Neutrophil (primary cell): ENCODE measurements around the gene CENPX.

Experiments used
- H3K27ac ChIP-seq: fragments of 200-600 bp; sonication (generic); 2 replicates; pipeline ENCODE4 v1.5.1; 2016; ENCODE audit warnings: mild to moderate bottlenecking, moderate library complexity
- H3K27me3 ChIP-seq: fragments of 200-600 bp; sonication (generic); 2 replicates; pipeline ENCODE4 v1.6.0; 2016; ENCODE audit warnings: mild to moderate bottlenecking
- H3K36me3 ChIP-seq: fragments of 200-600 bp; sonication (generic); 2 replicates; pipeline ENCODE4 v1.5.1; 2017
- H3K4me1 ChIP-seq, 2 experiments: fragments of 200-600 bp in 1 of 2; sonication (generic) in 1 of 2; 1 replicate in 1 of 2; 2 replicates in 1 of 2; pipeline versions ENCODE4 v1.5.1 to v1.6.1; 2013 to 2016; ENCODE audit warnings: low read depth in 1 of 2, low read length in 1 of 2, mild to moderate bottlenecking in 1 of 2, moderate library complexity in 1 of 2; ENCODE audit not compliant: control insufficient read depth in 1 of 2, insufficient read depth in 1 of 2
- H3K4me3 ChIP-seq, 2 experiments: fragments of 200-600 bp in 1 of 2; sonication (generic) in 1 of 2; 1 replicate in 1 of 2; 2 replicates in 1 of 2; pipeline ENCODE4 v1.5.1; 2013 to 2016; ENCODE audit warnings: low read depth in 1 of 2, low read length in 1 of 2, mild to moderate bottlenecking in 1 of 2, moderate library complexity in 1 of 2
- H3K9me3 ChIP-seq: fragments of 200-600 bp; sonication (generic); 2 replicates; pipeline ENCODE4 v1.5.1; 2016
- TF ChIP-seq, protein P1 (sequence below): fragments of 200-600 bp; sonication (generic); IDR thresholded peaks from 2 replicates; pipeline ENCODE4 v1.5.1; 2016; ENCODE audit warnings: antibody characterized with exemption

CENPX gene

DNA sequence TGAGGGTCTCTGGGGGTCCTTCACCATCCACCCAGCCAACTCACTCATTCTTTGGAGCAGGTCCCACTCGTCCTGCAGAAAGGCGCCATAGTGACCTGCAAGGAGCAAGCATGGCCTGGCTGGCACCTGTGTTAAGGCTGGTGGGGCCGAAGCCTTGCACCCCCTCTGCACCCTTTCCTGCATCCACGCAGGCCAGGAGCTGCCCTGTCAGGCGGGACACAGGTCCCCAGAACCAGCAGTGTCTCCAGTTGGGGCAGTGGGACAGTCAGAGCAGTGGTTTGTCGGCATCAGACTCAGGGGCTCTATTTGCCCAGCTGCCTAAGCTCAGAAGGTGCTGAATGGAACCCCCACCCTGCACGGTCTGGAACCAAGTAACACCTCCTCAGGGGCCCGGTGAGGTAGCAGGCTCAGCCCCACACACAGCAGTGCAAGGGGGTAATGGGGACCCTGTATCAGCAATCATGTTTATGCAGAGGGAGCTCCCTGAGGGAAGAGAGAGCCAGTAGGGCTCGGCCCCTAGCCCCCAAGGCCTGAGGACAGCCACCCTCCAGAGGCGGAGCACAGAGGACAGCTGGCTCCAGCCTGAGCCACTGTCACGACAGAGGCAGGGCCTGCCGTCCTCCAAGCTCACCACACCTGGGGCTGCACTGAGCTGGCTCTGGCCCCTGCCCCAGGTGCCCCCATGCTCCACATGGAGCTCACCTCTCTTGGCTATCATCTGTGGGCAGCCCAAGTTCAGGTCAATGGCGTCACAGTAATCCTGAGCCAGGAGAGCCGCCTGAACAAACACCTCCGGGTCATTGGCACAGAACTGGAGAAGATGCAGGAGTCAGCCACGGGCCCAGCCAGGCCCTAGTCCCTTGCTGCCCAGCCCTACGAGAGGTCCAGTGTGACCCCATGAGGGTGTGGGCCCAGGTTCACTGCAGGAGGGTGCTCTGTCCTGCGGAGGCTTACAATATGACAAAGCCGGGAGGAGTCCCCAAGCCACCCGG lies 41.0 kb upstream of the CENPX start:
- Histone ChIP-seq H3K4me1 (peaks cover 16% of the 10 kb centered on the region in 2 experiments), H3K27ac (no peak overlapping the region), H3K27me3 (no peaks in the 10 kb centered on the region), H3K36me3 (peaks cover 49% of the 10 kb centered on the region), H3K4me3 (no peak overlapping the region), H3K9me3 (no peaks in the 10 kb centered on the region)
- TF ChIP-seq, protein P1, sequence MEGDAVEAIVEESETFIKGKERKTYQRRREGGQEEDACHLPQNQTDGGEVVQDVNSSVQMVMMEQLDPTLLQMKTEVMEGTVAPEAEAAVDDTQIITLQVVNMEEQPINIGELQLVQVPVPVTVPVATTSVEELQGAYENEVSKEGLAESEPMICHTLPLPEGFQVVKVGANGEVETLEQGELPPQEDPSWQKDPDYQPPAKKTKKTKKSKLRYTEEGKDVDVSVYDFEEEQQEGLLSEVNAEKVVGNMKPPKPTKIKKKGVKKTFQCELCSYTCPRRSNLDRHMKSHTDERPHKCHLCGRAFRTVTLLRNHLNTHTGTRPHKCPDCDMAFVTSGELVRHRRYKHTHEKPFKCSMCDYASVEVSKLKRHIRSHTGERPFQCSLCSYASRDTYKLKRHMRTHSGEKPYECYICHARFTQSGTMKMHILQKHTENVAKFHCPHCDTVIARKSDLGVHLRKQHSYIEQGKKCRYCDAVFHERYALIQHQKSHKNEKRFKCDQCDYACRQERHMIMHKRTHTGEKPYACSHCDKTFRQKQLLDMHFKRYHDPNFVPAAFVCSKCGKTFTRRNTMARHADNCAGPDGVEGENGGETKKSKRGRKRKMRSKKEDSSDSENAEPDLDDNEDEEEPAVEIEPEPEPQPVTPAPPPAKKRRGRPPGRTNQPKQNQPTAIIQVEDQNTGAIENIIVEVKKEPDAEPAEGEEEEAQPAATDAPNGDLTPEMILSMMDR, result no peak

DNA sequence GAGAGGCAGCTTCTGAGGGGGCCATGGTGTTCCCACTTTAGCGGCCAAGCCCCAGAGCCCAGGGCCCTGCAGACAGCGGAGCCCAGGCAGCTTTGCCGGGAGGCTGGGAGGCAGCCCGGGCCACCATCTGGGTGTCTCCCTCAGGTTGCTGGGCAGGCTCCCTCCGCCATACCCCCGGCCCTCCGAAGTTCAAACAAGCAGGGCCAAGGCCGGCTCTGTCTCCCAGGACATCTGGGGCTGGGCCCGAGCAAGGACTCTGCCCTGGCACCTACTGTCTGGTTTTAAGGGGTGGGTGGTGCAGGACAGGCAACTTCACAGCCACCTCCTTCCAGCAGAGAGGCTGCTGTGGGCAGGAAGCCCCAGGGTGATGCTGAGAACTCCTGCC lies 40.3 kb upstream of the CENPX start:
- peaks cover 16% of the 10 kb centered on the region in 2 experiments for H3K4me1 ChIP-seq
- H3K27ac ChIP-seq, result no peak overlapping the region
- no peaks in the 10 kb centered on the region for H3K27me3 ChIP-seq
- no peak overlapping the region for H3K4me3 ChIP-seq
- H3K9me3 ChIP-seq, result no peaks in the 10 kb centered on the region
- peaks cover 56% of the 10 kb centered on the region for H3K36me3 ChIP-seq
- TF ChIP-seq, protein P1, result no peak

DNA sequence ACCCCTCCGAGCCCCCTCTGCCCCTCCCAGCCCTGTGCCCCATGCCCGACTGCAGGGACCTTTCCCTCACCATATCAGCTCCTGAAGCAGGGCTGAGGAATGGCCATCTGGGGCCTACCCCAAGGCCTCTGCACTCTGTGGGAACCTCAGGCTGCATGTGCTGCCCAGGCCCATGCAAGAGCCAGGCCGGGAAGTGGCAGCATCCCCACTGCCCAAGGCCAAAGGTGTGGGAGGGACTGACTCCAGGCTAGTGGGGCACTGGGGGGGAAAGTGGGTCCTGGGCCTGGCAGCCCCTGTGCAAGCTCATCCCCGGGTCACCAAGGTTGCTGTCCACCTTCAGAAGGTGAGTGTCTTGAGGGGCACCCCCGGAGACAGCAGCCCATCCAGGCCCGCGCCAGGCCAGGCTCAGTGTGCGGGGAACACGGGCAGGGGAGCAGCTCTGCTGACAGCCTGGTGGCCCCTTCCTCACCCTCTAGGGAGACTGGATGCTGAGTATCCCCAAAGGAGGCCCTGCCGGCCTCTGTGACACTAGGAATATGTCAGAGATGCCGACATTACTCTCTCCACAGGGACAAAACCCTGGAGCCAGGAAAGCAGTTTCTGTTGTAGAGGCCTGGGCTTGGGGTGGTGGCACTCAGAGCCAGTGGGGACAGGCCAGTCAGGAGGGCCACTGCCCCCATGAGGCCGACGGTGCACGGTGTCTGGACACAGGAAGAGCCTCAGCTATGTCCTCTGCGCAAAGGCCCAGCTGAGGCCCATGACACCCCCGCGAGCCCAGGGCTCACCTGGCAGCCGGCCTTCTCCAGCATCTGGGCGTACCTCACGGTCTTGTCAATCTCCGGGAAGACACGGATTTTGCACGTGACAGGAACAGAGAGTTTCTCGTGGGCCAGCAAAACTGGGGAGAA lies 39.7 kb upstream of the CENPX start:
- peaks cover 16% of the 10 kb centered on the region in 2 experiments for H3K4me1 ChIP-seq
- H3K27ac ChIP-seq, result no peak overlapping the region
- peaks cover 63% of the 10 kb centered on the region for H3K36me3 ChIP-seq
- no peaks in the 10 kb centered on the region for H3K9me3 ChIP-seq
- TF ChIP-seq, protein P1, result no peak
- no peak overlapping the region for H3K4me3 ChIP-seq
- H3K27me3 ChIP-seq, result no peaks in the 10 kb centered on the region

DNA sequence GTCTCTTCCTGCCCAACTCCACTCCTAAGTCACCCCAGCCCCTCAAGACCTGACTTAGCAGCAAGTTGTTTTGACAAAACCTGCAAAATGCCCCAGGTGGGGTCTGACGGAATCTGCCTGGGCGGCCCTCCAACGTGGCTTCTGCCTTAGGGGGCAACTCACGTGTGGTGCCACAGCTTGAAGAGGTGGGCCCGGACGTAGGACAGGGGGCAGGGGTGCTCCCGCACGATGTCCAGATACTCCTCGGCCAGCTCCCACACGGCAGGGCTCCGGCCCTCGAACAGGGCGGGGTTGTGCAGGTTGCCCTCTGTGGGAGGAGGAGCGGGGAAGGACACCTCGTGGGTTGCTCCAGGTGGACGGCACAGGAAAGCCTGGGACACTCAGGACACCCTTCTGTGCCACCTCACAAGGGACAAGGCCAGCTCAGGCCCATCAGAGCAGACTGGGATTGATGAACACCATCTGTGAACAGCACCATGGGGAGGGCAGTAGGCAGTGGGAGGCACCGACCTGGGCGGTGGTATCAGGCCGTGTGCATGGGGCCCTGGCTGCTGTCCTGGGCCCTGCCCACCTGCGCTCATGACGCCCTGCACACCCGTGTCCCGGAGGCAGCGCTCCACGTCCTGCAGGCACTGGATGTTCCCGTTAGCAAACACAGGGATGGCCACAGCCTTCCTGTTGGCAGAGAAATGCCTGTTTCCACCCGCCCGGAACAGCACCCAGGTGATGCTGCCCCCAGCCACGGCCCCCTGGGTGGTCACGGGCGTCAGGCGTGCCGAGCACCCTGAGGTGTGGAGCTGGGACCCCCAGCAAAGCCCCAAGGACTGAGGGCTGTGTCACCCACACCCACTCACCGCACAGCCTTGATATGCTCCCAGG lies 38.6 kb upstream of the CENPX start:
- Histone ChIP-seq H3K9me3 (no peaks in the 10 kb centered on the region), H3K4me3 (no peak overlapping the region), H3K36me3 (peaks cover 73% of the 10 kb centered on the region), H3K27me3 (no peaks in the 10 kb centered on the region), H3K4me1 (peaks cover 16% of the 10 kb centered on the region in 2 experiments), H3K27ac (no peak overlapping the region)
- TF ChIP-seq, protein P1, result no peak

DNA sequence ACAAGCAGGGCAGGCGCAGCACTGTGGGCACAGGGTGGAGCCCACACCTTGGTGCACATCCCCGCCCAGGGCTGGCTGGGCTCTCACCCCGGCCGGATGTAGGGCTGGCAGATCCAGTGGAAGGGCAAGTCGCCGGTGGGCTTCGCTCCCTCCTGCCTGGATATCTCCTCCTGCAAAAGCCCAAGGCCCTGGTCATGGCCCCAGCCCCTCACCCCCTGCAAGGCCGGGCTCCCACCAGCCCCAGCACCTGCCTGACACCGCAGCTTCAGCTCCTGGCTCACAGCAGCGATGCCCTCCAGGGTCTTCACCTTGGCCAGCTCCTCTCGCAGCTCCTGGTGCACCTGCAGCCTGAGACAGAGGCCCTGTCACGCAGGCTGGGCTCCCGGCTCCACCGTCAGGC lies 37.9 kb upstream of the CENPX start:
- Histone ChIP-seq H3K27ac (no peak overlapping the region), H3K4me1 (peaks cover 12% of the 10 kb centered on the region in 2 experiments), H3K36me3 (peaks cover 80% of the 10 kb centered on the region), H3K27me3 (no peaks in the 10 kb centered on the region), H3K9me3 (no peaks in the 10 kb centered on the region), H3K4me3 (no peak overlapping the region)
- TF ChIP-seq, protein P1, result no peak
